GM12878 (cell line): ENCODE measurements around the gene SPRN. TPM values are rescaled to one million over a fixed set of nuclear protein-coding genes. Genes with fewer than 3 reads are reported as not detected.

ENCODE experiments used
- ATAC-seq: fragments of 200-7000 bp; cut with Tn5 transposase; 3 replicates; pipeline ENCODE4 v1.9.1; 2020; ENCODE audit warnings: mild to moderate bottlenecking, moderate library complexity
- BruUV-seq: library from RNA; stranded (reverse); fragments of 400-500 nt; replicated peaks from 2 replicates; lab custom pipeline; 2021; lab: Mats Ljungman, UMichigan
- CTCF ChIA-PET: fragments of 300-600 bp; sonication (Branson Sonifier 250); formaldehyde crosslinking; extraction: SDS; loops from one replicate; lab custom pipeline; 2021; ENCODE audit warnings: inconsistent platforms; lab: Yijun Ruan, JAX
- POLR2A ChIA-PET: fragments of 350-600 bp; formaldehyde crosslinking; extraction: SDS; loops from one replicate; lab custom pipeline; 2021; ENCODE audit warnings: inconsistent platforms; lab: Charles Lee
- RAD21 ChIA-PET: fragments of 300-600 bp; sonication (Branson Sonifier 250); formaldehyde crosslinking; loops from one replicate; lab custom pipeline; 2023; ENCODE audit warnings: antibody characterized with exemption; ENCODE audit not compliant: unreplicated experiment; lab: Charles Lee
- SMC1A ChIA-PET: fragments of 300-600 bp; sonication (Branson Sonifier 250); formaldehyde crosslinking; loops from one replicate; lab custom pipeline; 2023; ENCODE audit not compliant: unreplicated experiment, uncharacterized antibody; lab: Charles Lee
- DNase-seq: peaks from one replicate; pipeline ENCODE4 v3.0.0-alpha.2; 2011; ENCODE audit warnings: low read depth, low spot score
- FAIRE-seq: peaks from 3 replicates; lab custom pipeline; 2011; peaks lifted over from hg19 to GRCh38; lab: Jason Lieb, UNC
- H2AFZ ChIP-seq: 2 replicates; pipeline ENCODE4 v1.6.0; 2011; ENCODE audit warnings: low read depth, low read length, control low read depth; ENCODE audit not compliant: control insufficient read depth
- H3K27ac ChIP-seq: 2 replicates; pipeline ENCODE4 v1.5.1; 2011; ENCODE audit warnings: control low read depth; ENCODE audit not compliant: control insufficient read depth, insufficient read depth
- H3K27me3 ChIP-seq, 2 experiments: replicated peaks in 1 of 2; 2 replicates each; pipeline versions ENCODE4 v1.6.0 to v1.6.1; 2011; ENCODE audit warnings: low read length in 1 of 2; ENCODE audit not compliant: control insufficient read depth in 2 of 2, insufficient read depth in 2 of 2
- H3K36me3 ChIP-seq, 2 experiments: 2 replicates each; pipeline ENCODE4 v1.5.1; 2011; ENCODE audit warnings: low read length in 1 of 2; ENCODE audit not compliant: control insufficient read depth in 2 of 2, insufficient read depth in 2 of 2
- H3K4me1 ChIP-seq: 2 replicates; pipeline ENCODE4 v1.6.1; 2011; ENCODE audit warnings: mild to moderate bottlenecking, low read length, moderate library complexity, mixed read lengths; ENCODE audit not compliant: control insufficient read depth, insufficient read depth
- H3K4me2 ChIP-seq: 2 replicates; pipeline ENCODE4 v1.6.0; 2011; ENCODE audit warnings: control low read depth; ENCODE audit not compliant: control insufficient read depth, insufficient read depth
- H3K4me3 ChIP-seq: fragments of 200-600 bp; sonication (generic); 2 replicates; pipeline ENCODE4 v1.5.1; 2016
- H3K79me2 ChIP-seq: 2 replicates; pipeline ENCODE4 v1.6.0; 2011; ENCODE audit warnings: low read length; ENCODE audit not compliant: control insufficient read depth, insufficient read depth
- H3K9ac ChIP-seq: 2 replicates; pipeline ENCODE4 v1.8.0; 2011; ENCODE audit warnings: low read length, control low read depth, mixed read lengths; ENCODE audit not compliant: control insufficient read depth, insufficient read depth
- H3K9me3 ChIP-seq: replicated peaks from 3 replicates; pipeline ENCODE4 v1.5.1; 2011; ENCODE audit warnings: mild to moderate bottlenecking, low read length; ENCODE audit not compliant: control insufficient read depth, insufficient read depth
- H4K20me1 ChIP-seq: 2 replicates; pipeline ENCODE4 v1.6.0; 2011; ENCODE audit not compliant: control insufficient read depth, insufficient read depth
- BACH1 ChIP-seq: fragments of 450-650 bp; IDR thresholded peaks from 2 replicates; pipeline ENCODE4 v1.6.1; 2017; ENCODE audit warnings: mild to moderate bottlenecking, borderline replicate concordance
- GATAD2B ChIP-seq: fragments of 450-650 bp; conservative IDR thresholded peaks from 2 replicates; pipeline ENCODE4 v1.6.1; 2017; ENCODE audit warnings: low read depth, mild to moderate bottlenecking, moderate library complexity
- KAT2A ChIP-seq: conservative IDR thresholded peaks from 2 replicates; pipeline ENCODE4 v1.6.1; 2011; ENCODE audit warnings: low read depth, low read length; ENCODE audit not compliant: control insufficient read depth
- NBN ChIP-seq: fragments of 450-650 bp; IDR thresholded peaks from 2 replicates; pipeline ENCODE4 v1.6.1; 2016
- NKRF ChIP-seq: fragments of 450-650 bp; conservative IDR thresholded peaks from 2 replicates; pipeline ENCODE4 v1.6.1; 2017; ENCODE audit warnings: mild to moderate bottlenecking, moderate library complexity
- POLR2AphosphoS5 ChIP-seq: IDR thresholded peaks from 2 replicates; pipeline ENCODE4 v1.6.1; 2011; ENCODE audit warnings: mild to moderate bottlenecking, low read length, inconsistent platforms
- POU2F2 ChIP-seq: IDR thresholded peaks from 3 replicates; pipeline ENCODE4 v1.6.1; 2011; ENCODE audit warnings: low read depth, mild to moderate bottlenecking, low read length, borderline replicate concordance
- RELA ChIP-seq: fragments of 450-650 bp; IDR thresholded peaks from 2 replicates; pipeline ENCODE4 v1.8.0; 2014; ENCODE audit warnings: borderline replicate concordance; ENCODE audit not compliant: partially characterized antibody
- SIN3A ChIP-seq: IDR thresholded peaks from 2 replicates; pipeline ENCODE4 v1.6.1; 2012; ENCODE audit warnings: low read depth, low read length, improper control_type of control experiment
- WRNIP1 ChIP-seq: IDR thresholded peaks from 2 replicates; pipeline ENCODE4 v1.6.1; 2011; ENCODE audit warnings: low read depth, low read length, improper control_type of control experiment, borderline replicate concordance
- WGBS: methylation state at CpG from one replicate; pipeline ENCODE4 v1.1.6; 2016; ENCODE audit warnings: low lambda C conversion rate; ENCODE audit not compliant: insufficient replicate concordance, insufficient coverage; ENCODE audit errors: missing lambda C conversion rate; 5-methylcytosine and 5-hydroxymethylcytosine counted together
- in situ Hi-C: fragments of 300-500 bp; cut with MboI; formaldehyde crosslinking; loops from 9 replicates; pipeline ENCODE4 v1.14.3; 2018; ENCODE audit warnings: mixed read lengths
- intact Hi-C: fragments of 100-400 bp; cut with micrococcal nuclease; formaldehyde crosslinking; loops from one replicate; pipeline ENCODE4 v1.14.2; 2022; ENCODE audit not compliant: unreplicated experiment
- polyA plus RNA-seq, 11 experiments: library from polyadenylated mRNA; depleted of rRNA in 4 of 11; unstranded in 6 of 11; stranded (reverse) in 5 of 11; fragments of >200 nt; fragmentation: Nextera tagmentation in 4 of 11; fragmentation: Illumina TruSeq in 1 of 11; extraction: Ambion mirVana in 4 of 11; extraction: Trizol in 1 of 11; gene quantifications; 1 replicate in 1 of 11; 2 replicates in 10 of 11; pipeline versions ENCODE4 v1.2.1 to v1.2.3, GENCODE V29; 2011 to 2016; ENCODE audit warnings: inconsistent platforms in 2 of 11, missing spikeins in 2 of 11, low read depth in 1 of 11
- total RNA-seq, 4 experiments: library from RNA; depleted of rRNA in 3 of 4; stranded (reverse); fragments of >200 nt in 3 of 4; fragmentation: Illumina TruSeq in 1 of 4; extraction: Trizol in 1 of 4; gene quantifications; 2 replicates each; pipeline versions ENCODE4 v1.2.1 to v1.2.3, GENCODE V29; 2013 to 2021
- TF ChIP-seq, protein P1 (sequence below): IDR thresholded peaks from 2 replicates; pipeline ENCODE4 v1.6.1; 2011; ENCODE audit warnings: borderline replicate concordance, low read depth, mild to moderate bottlenecking, moderate library complexity, low read length; ENCODE audit not compliant: insufficient read depth, poor library complexity, severe bottlenecking
- TF ChIP-seq, protein P2 (sequence below): IDR thresholded peaks from 2 replicates; pipeline ENCODE4 v1.6.1; 2012; ENCODE audit warnings: mild to moderate bottlenecking, low read depth, low read length

The SPRN gene
- total and polyA plus RNA-seq, 10 of the 15 experiments (the other 5 are each of a cell fraction or from before 2014, with no cell fraction given) = 0.03 to 0.96 (median 0.46) TPM; not detected in 6

GRCh38 chr10:133446979-133447378 is 22.6 kb upstream of the SPRN start (continued):
- no peak for TF ChIP-seq POLR2AphosphoS5
- no peak for TF ChIP-seq NKRF
- TF ChIP-seq, protein P1, sequence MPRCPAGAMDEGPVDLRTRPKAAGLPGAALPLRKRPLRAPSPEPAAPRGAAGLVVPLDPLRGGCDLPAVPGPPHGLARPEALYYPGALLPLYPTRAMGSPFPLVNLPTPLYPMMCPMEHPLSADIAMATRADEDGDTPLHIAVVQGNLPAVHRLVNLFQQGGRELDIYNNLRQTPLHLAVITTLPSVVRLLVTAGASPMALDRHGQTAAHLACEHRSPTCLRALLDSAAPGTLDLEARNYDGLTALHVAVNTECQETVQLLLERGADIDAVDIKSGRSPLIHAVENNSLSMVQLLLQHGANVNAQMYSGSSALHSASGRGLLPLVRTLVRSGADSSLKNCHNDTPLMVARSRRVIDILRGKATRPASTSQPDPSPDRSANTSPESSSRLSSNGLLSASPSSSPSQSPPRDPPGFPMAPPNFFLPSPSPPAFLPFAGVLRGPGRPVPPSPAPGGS = no peak
- TF ChIP-seq WRNIP1 = no peak
- TF ChIP-seq, all 136 proteins: peak for 0

- RAD21 ChIA-PET = no interaction called here
- no TSS peak for BruUV-seq
- SMC1A ChIA-PET = no interaction called here
- FAIRE-seq (no peak), DNase-seq (no peak), ATAC-seq (no peak)
- intact Hi-C loops (no loop called here), in situ Hi-C loops (no loop called here)
- CTCF ChIA-PET = no interaction called here
- no peaks in the 10 kb centered on the region for H3K36me3 ChIP-seq
- no peaks in the 10 kb centered on the region for H4K20me1 ChIP-seq
- peaks cover 2% of the 10 kb centered on the region; the same call in 2 of the 3 replicates for H3K9me3 ChIP-seq
- H3K27me3 ChIP-seq = no peaks in the 10 kb centered on the region
- H3K9ac ChIP-seq = no peak overlapping the region
- H3K27ac ChIP-seq = no peak overlapping the region
- H3K4me2 ChIP-seq = no peak overlapping the region
- POLR2A ChIA-PET = no interaction called here
- no peak overlapping the region for H2AFZ ChIP-seq
- H3K79me2 ChIP-seq = no peaks in the 10 kb centered on the region
- WGBS = 81% methylated on average over 27 of the region's 80 CpGs
- no peak overlapping the region for H3K4me3 ChIP-seq
- H3K4me1 ChIP-seq = no peaks in the 10 kb centered on the region
- TF ChIP-seq RELA (no peak), SIN3A (no peak), BACH1 (no peak), POU2F2 (no peak), KAT2A (no peak), GATAD2B (no peak), NKRF (no peak), NBN (no peak)
- TF ChIP-seq, protein P2, sequence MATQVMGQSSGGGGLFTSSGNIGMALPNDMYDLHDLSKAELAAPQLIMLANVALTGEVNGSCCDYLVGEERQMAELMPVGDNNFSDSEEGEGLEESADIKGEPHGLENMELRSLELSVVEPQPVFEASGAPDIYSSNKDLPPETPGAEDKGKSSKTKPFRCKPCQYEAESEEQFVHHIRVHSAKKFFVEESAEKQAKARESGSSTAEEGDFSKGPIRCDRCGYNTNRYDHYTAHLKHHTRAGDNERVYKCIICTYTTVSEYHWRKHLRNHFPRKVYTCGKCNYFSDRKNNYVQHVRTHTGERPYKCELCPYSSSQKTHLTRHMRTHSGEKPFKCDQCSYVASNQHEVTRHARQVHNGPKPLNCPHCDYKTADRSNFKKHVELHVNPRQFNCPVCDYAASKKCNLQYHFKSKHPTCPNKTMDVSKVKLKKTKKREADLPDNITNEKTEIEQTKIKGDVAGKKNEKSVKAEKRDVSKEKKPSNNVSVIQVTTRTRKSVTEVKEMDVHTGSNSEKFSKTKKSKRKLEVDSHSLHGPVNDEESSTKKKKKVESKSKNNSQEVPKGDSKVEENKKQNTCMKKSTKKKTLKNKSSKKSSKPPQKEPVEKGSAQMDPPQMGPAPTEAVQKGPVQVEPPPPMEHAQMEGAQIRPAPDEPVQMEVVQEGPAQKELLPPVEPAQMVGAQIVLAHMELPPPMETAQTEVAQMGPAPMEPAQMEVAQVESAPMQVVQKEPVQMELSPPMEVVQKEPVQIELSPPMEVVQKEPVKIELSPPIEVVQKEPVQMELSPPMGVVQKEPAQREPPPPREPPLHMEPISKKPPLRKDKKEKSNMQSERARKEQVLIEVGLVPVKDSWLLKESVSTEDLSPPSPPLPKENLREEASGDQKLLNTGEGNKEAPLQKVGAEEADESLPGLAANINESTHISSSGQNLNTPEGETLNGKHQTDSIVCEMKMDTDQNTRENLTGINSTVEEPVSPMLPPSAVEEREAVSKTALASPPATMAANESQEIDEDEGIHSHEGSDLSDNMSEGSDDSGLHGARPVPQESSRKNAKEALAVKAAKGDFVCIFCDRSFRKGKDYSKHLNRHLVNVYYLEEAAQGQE = no peak
These were observed 21.6 kb upstream of the SPRN start for GRCh38 chr10:133445751-133446708.
